Measurements from ENCODE around the gene CBFA2T2. TPM values are rescaled to one million over a fixed set of nuclear protein-coding genes. Genes with fewer than 3 reads are reported as not detected.
A peak's percentile ranks its signal among the peaks of the same experiment; 100 is the strongest.
"Not testable (repeated sequence)": the region's sequence is repeated elsewhere in the genome, so short reads cannot be mapped to it uniquely, and the experiment has no call there.

The CBFA2T2 gene
- polyA plus RNA-seq, 3 donors: 1.7 to 9.7 (median 4.9) TPM

DNA sequence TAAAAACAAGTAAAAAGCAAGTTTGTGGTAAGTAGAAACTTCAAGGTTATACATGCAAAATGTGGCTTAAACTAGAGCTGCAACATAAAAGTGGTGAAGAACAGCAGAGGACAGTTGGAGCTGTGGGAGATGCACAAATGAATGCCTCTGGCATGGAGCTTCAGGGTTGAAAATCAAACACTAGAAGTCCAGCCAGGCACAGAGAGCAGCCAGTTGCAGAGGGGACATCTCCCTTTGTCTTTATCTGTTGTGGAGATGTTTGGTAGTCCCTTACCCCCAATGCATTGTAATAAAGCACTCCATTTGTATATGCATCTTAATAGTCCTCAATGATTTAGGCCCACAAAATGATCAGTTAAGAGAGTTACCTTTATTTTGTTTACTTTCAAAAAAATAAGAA, 99.2 kb downstream of the CBFA2T2 start:
- H3K27me3 Mint-ChIP-seq (ENCODE audit: low read depth in 3 of 3): no peaks in the 10 kb centered on the region
- H3K9me3 Mint-ChIP-seq: no peaks in the 10 kb centered on the region
- no peak overlapping the region for H3K4me2 ChIP-seq (replicated peaks; ENCODE audit: extremely low read depth, low read length, poor library complexity, severe bottlenecking)
- H4K20me1 ChIP-seq (ENCODE audit: insufficient read depth, low read length): no peaks in the 10 kb centered on the region
- no peaks in the 10 kb centered on the region for H3K4me1 Mint-ChIP-seq
- H3K27me3 ChIP-seq (ENCODE audit: control insufficient read depth in 2 of 2, insufficient read depth in 2 of 2, low read length in 2 of 2): no peaks in the 10 kb centered on the region
- H3K4me3 ChIP-seq (replicated peaks in 1 of 3; ENCODE audit: low read depth in 2 of 3, low read length in 3 of 3): no peak overlapping the region
- H3K4me3 Mint-ChIP-seq: no peak overlapping the region
- no peak for DNase-seq
- no peak overlapping the region for H3K9ac ChIP-seq (ENCODE audit: insufficient read depth, low read length, poor library complexity, severe bottlenecking)
- no peak overlapping the region for H3K27ac ChIP-seq (ENCODE audit: low read depth in 1 of 2, low read length in 2 of 2)
- H2AFZ ChIP-seq (ENCODE audit: insufficient read depth, low read depth, low read length, poor library complexity, severe bottlenecking): no peak overlapping the region
- no peaks in the 10 kb centered on the region for H3K36me3 ChIP-seq (replicated peaks in 1 of 2; ENCODE audit: control insufficient read depth in 1 of 2, insufficient read depth in 2 of 2, low read length in 2 of 2)
- H3K79me2 ChIP-seq (ENCODE audit: insufficient read depth, low read length): no peaks in the 10 kb centered on the region
- H3K36me3 Mint-ChIP-seq: no peaks in the 10 kb centered on the region
- no peaks in the 10 kb centered on the region for H3K9me3 ChIP-seq (replicated peaks in 1 of 2; ENCODE audit: control insufficient read depth in 1 of 2, insufficient read depth in 1 of 2, low read length in 2 of 2)
- peak overlapping the region in 1 of 7 donors; percentile 32 for H3K27ac Mint-ChIP-seq
- no peaks in the 10 kb centered on the region for H3K4me1 ChIP-seq (ENCODE audit: control insufficient read depth in 1 of 2, insufficient read depth in 2 of 2, low read length in 2 of 2)
- TF ChIP-seq, protein P1, sequence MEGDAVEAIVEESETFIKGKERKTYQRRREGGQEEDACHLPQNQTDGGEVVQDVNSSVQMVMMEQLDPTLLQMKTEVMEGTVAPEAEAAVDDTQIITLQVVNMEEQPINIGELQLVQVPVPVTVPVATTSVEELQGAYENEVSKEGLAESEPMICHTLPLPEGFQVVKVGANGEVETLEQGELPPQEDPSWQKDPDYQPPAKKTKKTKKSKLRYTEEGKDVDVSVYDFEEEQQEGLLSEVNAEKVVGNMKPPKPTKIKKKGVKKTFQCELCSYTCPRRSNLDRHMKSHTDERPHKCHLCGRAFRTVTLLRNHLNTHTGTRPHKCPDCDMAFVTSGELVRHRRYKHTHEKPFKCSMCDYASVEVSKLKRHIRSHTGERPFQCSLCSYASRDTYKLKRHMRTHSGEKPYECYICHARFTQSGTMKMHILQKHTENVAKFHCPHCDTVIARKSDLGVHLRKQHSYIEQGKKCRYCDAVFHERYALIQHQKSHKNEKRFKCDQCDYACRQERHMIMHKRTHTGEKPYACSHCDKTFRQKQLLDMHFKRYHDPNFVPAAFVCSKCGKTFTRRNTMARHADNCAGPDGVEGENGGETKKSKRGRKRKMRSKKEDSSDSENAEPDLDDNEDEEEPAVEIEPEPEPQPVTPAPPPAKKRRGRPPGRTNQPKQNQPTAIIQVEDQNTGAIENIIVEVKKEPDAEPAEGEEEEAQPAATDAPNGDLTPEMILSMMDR (IDR thresholded peaks at IDR 0.05): no peak
- intact Hi-C loops (cut with micrococcal nuclease): no loop called here

DNA sequence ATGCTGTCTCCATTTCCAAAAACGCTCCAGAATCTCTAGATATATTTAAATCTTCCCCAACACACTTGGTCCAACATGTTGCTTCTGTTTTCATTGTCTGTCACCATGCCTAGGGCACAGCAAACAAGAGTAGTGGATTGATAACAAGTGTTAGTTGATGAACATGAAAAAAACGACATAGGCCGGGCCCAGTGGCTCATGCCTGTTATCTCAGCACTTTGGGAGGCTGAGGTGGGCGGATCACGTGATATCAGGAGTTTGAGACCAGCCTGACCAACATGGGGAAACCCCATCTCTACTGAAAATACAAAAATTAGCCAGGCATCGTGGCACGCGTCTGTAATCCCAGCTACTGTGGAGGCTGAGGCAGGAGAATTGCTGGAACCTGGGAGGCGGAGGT, 102.0 kb downstream of the CBFA2T2 start:
- 96% methylated on average over 4 of the region's 9 CpGs for WGBS (ENCODE audit: insufficient coverage)
- intact Hi-C loops (cut with micrococcal nuclease); H4K20me1 ChIP-seq (ENCODE audit: insufficient read depth, low read length); H3K4me1 Mint-ChIP-seq; H3K9me3 Mint-ChIP-seq; H3K27me3 ChIP-seq (ENCODE audit: control insufficient read depth in 2 of 2, insufficient read depth in 2 of 2, low read length in 2 of 2); H3K36me3 Mint-ChIP-seq; H3K4me3 Mint-ChIP-seq; H3K9ac ChIP-seq (ENCODE audit: insufficient read depth, low read length, poor library complexity, severe bottlenecking); H3K4me1 ChIP-seq (ENCODE audit: control insufficient read depth in 1 of 2, insufficient read depth in 2 of 2, low read length in 2 of 2); H3K36me3 ChIP-seq (replicated peaks in 1 of 2; ENCODE audit: control insufficient read depth in 1 of 2, insufficient read depth in 2 of 2, low read length in 2 of 2); H3K27me3 Mint-ChIP-seq (ENCODE audit: low read depth in 3 of 3); H3K4me2 ChIP-seq (replicated peaks; ENCODE audit: extremely low read depth, low read length, poor library complexity, severe bottlenecking); H3K79me2 ChIP-seq (ENCODE audit: insufficient read depth, low read length); DNase-seq; H3K9me3 ChIP-seq (replicated peaks in 1 of 2; ENCODE audit: control insufficient read depth in 1 of 2, insufficient read depth in 1 of 2, low read length in 2 of 2); H2AFZ ChIP-seq (ENCODE audit: insufficient read depth, low read depth, low read length, poor library complexity, severe bottlenecking); H3K4me3 ChIP-seq (replicated peaks in 1 of 3; ENCODE audit: low read depth in 2 of 3, low read length in 3 of 3); H3K27ac ChIP-seq (ENCODE audit: low read depth in 1 of 2, low read length in 2 of 2): not testable (repeated sequence)
- H3K27ac Mint-ChIP-seq: peak overlapping the region in 1 of 7 donors; percentile 8

Data from CD14-positive monocyte (primary cell).